ENCODE data around the gene C1QTNF8.
"Not testable (repeated sequence)": the region's sequence is repeated elsewhere in the genome, so short reads cannot be mapped to it uniquely, and the experiment has no call there.

The C1QTNF8 gene

GRCh38 chr16:1093284-1094123 is 2.5 kb downstream of the C1QTNF8 start:
- peak; percentile 47 for ATAC-seq
- DNase-seq = peak; percentile 35

DNA sequence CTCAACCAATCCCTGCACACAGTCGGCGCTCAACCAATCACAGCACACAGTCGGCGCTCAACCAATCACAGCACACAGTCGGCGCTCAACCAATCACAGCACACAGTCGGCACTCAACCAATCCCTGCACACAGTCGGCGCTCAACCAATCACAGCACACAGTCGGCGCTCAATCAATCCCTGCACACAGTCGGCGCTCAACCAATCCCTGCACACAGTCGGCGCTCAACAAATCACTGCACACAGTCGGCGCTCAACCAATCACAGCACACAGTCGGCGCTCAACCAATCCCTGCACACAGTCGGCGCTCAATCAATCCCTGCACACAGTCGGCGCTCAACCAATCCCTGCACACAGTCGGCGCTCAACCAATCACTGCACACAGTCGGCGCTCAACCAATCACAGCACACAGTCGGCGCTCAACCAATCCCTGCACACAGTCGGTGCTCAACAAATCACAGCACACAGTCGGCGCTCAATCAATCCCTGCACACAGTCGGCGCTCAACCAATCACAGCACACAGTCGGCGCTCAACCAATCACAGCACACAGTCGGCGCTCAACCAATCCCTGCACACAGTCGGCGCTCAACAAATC is 3.3 kb downstream of the C1QTNF8 start:
- ATAC-seq, DNase-seq: not testable (repeated sequence)

- ATAC-seq = no peak
- no peak for DNase-seq
These were observed 4.0 kb downstream of the C1QTNF8 start for GRCh38 chr16:1091992-1092552.

DNA sequence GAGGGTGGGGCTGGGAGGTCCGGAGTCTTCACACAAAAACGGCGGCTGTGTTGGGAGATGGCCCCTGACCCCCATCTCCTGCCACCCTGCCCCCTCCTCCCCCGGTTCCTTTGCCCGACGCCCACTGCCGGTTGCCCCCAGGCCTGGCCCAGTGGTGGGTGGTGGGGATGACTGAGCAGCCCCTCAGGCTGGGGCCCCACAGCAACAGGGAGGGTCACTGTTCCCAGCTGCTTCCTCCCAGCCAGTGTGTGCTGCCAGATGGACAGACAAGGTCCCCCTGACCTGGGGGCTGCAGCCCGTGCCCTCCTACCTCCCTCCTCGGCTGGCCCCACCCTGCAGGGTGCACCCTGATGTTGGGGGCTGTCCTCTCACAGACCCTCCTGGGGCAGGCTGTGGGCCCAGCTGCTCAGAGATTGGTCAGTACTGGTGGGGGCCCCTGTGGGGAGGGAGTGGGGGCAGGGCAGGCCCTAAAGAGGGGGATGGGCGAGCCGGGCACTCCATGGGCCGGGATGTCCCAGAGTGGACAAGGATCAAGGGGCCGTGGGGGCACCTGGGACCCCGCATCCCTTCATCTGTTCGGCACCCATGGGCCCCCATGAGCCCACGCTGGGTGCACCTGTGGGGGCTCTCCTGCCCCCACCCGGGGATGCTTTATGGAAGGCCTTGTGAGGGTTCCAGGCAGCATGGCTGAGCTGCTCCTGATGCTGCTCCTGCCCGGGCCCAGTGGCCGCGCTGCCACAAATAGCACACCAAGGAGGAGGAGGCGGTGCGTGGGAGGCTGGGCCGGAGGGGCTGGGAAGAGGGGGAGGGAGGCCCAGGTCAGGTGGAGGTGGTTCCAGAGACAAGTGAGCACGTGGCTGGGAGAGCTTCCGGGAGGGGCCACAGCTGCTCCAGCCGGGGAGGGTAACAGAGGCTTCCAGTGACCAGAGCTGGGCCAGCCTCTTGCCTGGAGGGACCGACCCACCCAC is 5.1 kb downstream of the C1QTNF8 start:
- ATAC-seq (no peak), DNase-seq (no peak)

GRCh38 chr16:1089822-1090619 is 6.0 kb downstream of the C1QTNF8 start:
- no peak for ATAC-seq
- no peak for DNase-seq

DNA sequence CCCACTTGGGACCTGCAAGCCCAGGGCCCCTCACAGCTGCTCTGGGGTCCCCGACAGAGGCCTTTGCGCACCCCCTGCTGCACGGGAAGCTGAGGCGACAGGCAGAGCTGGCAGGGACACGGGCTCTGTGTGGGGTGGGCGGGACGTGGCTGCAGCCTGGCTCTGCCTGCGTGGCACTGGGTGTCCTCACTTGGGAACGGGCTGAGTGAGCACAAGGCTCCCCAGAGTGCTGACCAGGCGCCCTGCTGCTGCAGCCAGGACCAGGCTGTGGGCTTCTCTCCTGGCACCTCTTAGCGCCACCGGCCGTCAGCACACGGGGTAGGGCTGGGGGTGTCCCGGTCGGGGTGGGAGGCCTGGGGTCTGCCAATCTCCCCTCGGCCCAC is 6.6 kb downstream of the C1QTNF8 start:
- no peak for DNase-seq
- ATAC-seq = no peak

- DNase-seq (no peak), ATAC-seq (no peak)
These were observed 7.5 kb downstream of the C1QTNF8 start for GRCh38 chr16:1088295-1089170.

- not testable (repeated sequence) for DNase-seq
These were observed 9.6 kb downstream of the C1QTNF8 start for GRCh38 chr16:1086443-1086842.

GRCh38 chr16:1084971-1085370 is 11.1 kb downstream of the C1QTNF8 start:
- DNase-seq = no peak

More at GRCh38 chr16:1086443-1086842, 9.6 kb downstream of the C1QTNF8 start:
- ATAC-seq = not testable (repeated sequence)

GRCh38 chr16:1082952-1083675 is 12.9 kb downstream of the C1QTNF8 start:
- no peak for DNase-seq

More at GRCh38 chr16:1084971-1085370, 11.1 kb downstream of the C1QTNF8 start:
- ATAC-seq = no peak

GRCh38 chr16:1082266-1082951 is 13.6 kb downstream of the C1QTNF8 start:
- DNase-seq (no peak), ATAC-seq (no peak)

More at GRCh38 chr16:1082952-1083675, 12.9 kb downstream of the C1QTNF8 start:
- ATAC-seq = no peak

- no peak for DNase-seq
- ATAC-seq = no peak
These were observed 14.2 kb downstream of the C1QTNF8 start for GRCh38 chr16:1081734-1082265.

- no peak for DNase-seq
- no peak for ATAC-seq
These were observed 15.0 kb downstream of the C1QTNF8 start for GRCh38 chr16:1080801-1081733.

DNA sequence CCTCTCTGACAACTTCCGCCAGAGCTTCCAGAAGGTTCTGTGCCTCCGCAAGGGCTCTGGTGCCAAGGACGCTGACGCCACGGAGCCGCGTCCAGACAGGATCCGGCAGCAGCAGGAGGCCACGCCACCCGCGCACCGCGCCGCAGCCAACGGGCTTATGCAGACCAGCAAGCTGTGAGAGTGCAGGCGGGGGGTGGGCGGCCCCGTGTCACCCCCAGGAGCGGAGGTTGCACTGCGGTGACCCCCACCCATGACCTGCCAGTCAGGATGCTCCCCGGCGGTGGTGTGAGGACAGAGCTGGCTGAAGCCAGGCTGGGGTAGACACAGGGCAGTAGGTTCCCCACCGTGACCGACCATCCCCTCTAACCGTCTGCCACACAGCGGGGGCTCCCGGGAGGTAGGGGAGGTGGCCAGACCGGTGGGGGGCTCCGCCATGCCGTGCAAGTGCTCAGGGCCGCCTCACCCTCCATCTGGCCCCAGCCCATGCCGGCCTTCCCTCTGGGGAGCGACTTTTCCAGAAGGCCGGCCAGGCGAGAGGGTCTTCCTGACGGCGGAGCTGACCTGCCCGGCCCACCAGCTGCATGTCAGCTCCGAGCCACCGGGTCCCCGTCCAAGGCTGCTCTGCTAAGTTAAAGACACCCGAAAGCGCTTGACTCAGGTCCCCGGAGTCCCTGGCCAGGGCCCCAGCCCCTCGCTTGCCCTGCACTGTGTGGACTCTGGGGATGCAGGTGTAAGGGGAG is 16.1 kb downstream of the C1QTNF8 start:
- DNase-seq = no peak
- ATAC-seq = no peak

DNA sequence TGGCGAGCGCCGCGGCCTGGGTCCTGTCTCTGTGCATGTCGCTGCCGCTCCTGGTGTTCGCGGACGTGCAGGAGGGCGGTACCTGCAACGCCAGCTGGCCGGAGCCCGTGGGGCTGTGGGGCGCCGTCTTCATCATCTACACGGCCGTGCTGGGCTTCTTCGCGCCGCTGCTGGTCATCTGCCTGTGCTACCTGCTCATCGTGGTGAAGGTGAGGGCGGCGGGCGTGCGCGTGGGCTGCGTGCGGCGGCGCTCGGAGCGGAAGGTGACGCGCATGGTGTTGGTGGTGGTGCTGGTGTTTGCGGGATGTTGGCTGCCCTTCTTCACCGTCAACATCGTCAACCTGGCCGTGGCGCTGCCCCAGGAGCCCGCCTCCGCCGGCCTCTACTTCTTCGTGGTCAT is 16.7 kb downstream of the C1QTNF8 start:
- ATAC-seq (no peak), DNase-seq (no peak)

GRCh38 chr16:1078579-1079021 is 17.4 kb downstream of the C1QTNF8 start:
- ATAC-seq (no peak), DNase-seq (no peak)

Measured in stimulated activated naive CD8-positive, alpha-beta T cell treated with anti-CD3 and anti-CD28 coated beads, Interleukin-15, Interleukin-2, amounts not matched to agents 100 U/mL and 50 U/mL, for 24 hours (primary cell).